ENCODE measurements around the gene FBXO40. TPM values are rescaled to one million over a fixed set of nuclear protein-coding genes. Genes with fewer than 3 reads are reported as not detected.

FBXO40 gene
- polyA plus RNA-seq, 1 experiment: not detected

- CTCF ChIA-PET: no interaction called here
- no peak for TF ChIP-seq CTCF (IDR thresholded peaks at IDR 0.05; ENCODE audit: insufficient read depth, low read depth, low read length)
- H3K4me3 ChIP-seq (ENCODE audit: low read depth, low read length): no peak overlapping the region
- H3K27me3 ChIP-seq (ENCODE audit: control insufficient read depth, insufficient read depth, low read length): no peaks in the 10 kb centered on the region
- POLR2A ChIA-PET: no interaction called here
- H3K36me3 ChIP-seq (ENCODE audit: control insufficient read depth, insufficient read depth, low read length): no peaks in the 10 kb centered on the region
- no peak for DNase-seq (ENCODE audit: low read depth)
Measured at GRCh38 chr3:121658716-121659435, 65.7 kb downstream of the FBXO40 start.

GRCh38 chr3:121659586-121659985 is 66.4 kb downstream of the FBXO40 start:
- no peak for TF ChIP-seq CTCF (IDR thresholded peaks at IDR 0.05; ENCODE audit: insufficient read depth, low read depth, low read length)
- H3K36me3 ChIP-seq (ENCODE audit: control insufficient read depth, insufficient read depth, low read length): peaks cover 3% of the 10 kb centered on the region; the same call in 1 of the 2 replicates
- ChIA-PET CTCF (no interaction called here), POLR2A (no interaction called here)
- no peaks in the 10 kb centered on the region for H3K27me3 ChIP-seq (ENCODE audit: control insufficient read depth, insufficient read depth, low read length)
- no peak for DNase-seq (ENCODE audit: low read depth)
- no peak overlapping the region for H3K4me3 ChIP-seq (ENCODE audit: low read depth, low read length)

- DNase-seq (ENCODE audit: low read depth): no peak
- peaks cover 7% of the 10 kb centered on the region for H3K36me3 ChIP-seq (ENCODE audit: control insufficient read depth, insufficient read depth, low read length)
- H3K4me3 ChIP-seq (ENCODE audit: low read depth, low read length): no peak within 1 kb of the TSS
- ChIA-PET POLR2A (no interaction called here), CTCF (no interaction called here)
- H3K27me3 ChIP-seq (ENCODE audit: control insufficient read depth, insufficient read depth, low read length): no peaks in the 10 kb centered on the region
- no peak for TF ChIP-seq CTCF (IDR thresholded peaks at IDR 0.05; ENCODE audit: insufficient read depth, low read depth, low read length)
Measured at GRCh38 chr3:121660356-121661171, 67.4 kb downstream of the FBXO40 start, which contains the start of gene HCLS1. HCLS1 (minus strand) TSS chr3:121660903; CDS start chr3:121658347, 2,556 bp downstream.

- peaks cover 9% of the 10 kb centered on the region for H3K36me3 ChIP-seq (ENCODE audit: control insufficient read depth, insufficient read depth, low read length)
- H3K27me3 ChIP-seq (ENCODE audit: control insufficient read depth, insufficient read depth, low read length): no peaks in the 10 kb centered on the region
- TF ChIP-seq CTCF (IDR thresholded peaks at IDR 0.05; ENCODE audit: insufficient read depth, low read depth, low read length): no peak
- POLR2A ChIA-PET: no interaction called here
- CTCF ChIA-PET: no interaction called here
- no peak overlapping the region for H3K4me3 ChIP-seq (ENCODE audit: low read depth, low read length)
- DNase-seq (ENCODE audit: low read depth): no peak
Measured at GRCh38 chr3:121661376-121661775, 68.2 kb downstream of the FBXO40 start.

- no peak for DNase-seq (ENCODE audit: low read depth)
- Histone ChIP-seq H3K4me3 (ENCODE audit: low read depth, low read length) (no peak overlapping the region), H3K27me3 (ENCODE audit: control insufficient read depth, insufficient read depth, low read length) (no peaks in the 10 kb centered on the region), H3K36me3 (ENCODE audit: control insufficient read depth, insufficient read depth, low read length) (peaks cover 12% of the 10 kb centered on the region)
- no peak for TF ChIP-seq CTCF (IDR thresholded peaks at IDR 0.05; ENCODE audit: insufficient read depth, low read depth, low read length)
- POLR2A ChIA-PET: no interaction called here
- CTCF ChIA-PET: no interaction called here
Measured at GRCh38 chr3:121662742-121663141, 69.6 kb downstream of the FBXO40 start.

Measured in BJ (cell line).